Spinal cord (tissue), 10 donors: ENCODE data around the gene MRPL50. TPM values are rescaled to one million over a fixed set of nuclear protein-coding genes. Genes with fewer than 3 reads are reported as not detected.

ENCODE experiments used
- DNase-seq, 6 donors: peaks; one replicate each; pipeline versions ENCODE4 v3.0.0 to v3.0.0-alpha.2; 2013 to 2015; ENCODE audit warnings: low spot score in 6 of 6, low read depth in 4 of 6
- H3K27ac ChIP-seq: one replicate; pipeline ENCODE4 v1.5.1; 2013; ENCODE audit warnings: low read depth, low read length, control low read depth
- H3K27me3 ChIP-seq: one replicate; pipeline ENCODE4 v1.6.1; 2013; ENCODE audit warnings: low read length; ENCODE audit not compliant: control insufficient read depth, insufficient read depth
- H3K36me3 ChIP-seq: one replicate; pipeline ENCODE4 v1.6.1; 2013; ENCODE audit warnings: low read length; ENCODE audit not compliant: control insufficient read depth, insufficient read depth
- H3K4me1 ChIP-seq: one replicate; pipeline ENCODE4 v1.6.1; 2013; ENCODE audit warnings: low read length; ENCODE audit not compliant: control insufficient read depth, insufficient read depth
- H3K4me3 ChIP-seq: one replicate; pipeline ENCODE4 v1.5.1; 2013; ENCODE audit warnings: low read depth, low read length, control low read depth
- H3K9me3 ChIP-seq: one replicate; pipeline ENCODE4 v1.6.1; 2013; ENCODE audit warnings: low read length; ENCODE audit not compliant: control insufficient read depth, insufficient read depth
- WGBS: methylation state at CpG from one replicate; pipeline ENCODE4 v1.1.5; 2013; ENCODE audit warnings: missing lambda C conversion rate; ENCODE audit not compliant: insufficient coverage; 5-methylcytosine and 5-hydroxymethylcytosine counted together
- polyA plus RNA-seq, 2 donors: library from polyadenylated mRNA; unstranded; fragments of 120-200 nt; gene quantifications; one replicate each; pipeline ENCODE4 v1.2.1, GENCODE V29; 2013; ENCODE audit not compliant: insufficient read length in 2 of 2
- total RNA-seq, 2 donors: library from RNA; depleted of rRNA in 1 of 2; stranded (reverse); fragments of 120-200 nt in 1 of 2; fragments of >200 nt in 1 of 2; gene quantifications; one replicate each; pipeline versions ENCODE4 v1.2.3 to v1.2.4, GENCODE V29; 2013 to 2014
- donor health status: healthy.

The MRPL50 gene
- total and polyA plus RNA-seq, 4 donors: 20.2 to 40.6 (median 24.8) TPM

GRCh38 chr9:101354143-101354764, 44.2 kb downstream of the MRPL50 start:
- Histone ChIP-seq H3K27me3 (no peaks in the 10 kb centered on the region), H3K4me3 (no peak overlapping the region), H3K36me3 (no peaks in the 10 kb centered on the region), H3K4me1 (no peaks in the 10 kb centered on the region), H3K27ac (no peak overlapping the region), H3K9me3 (no peaks in the 10 kb centered on the region)
- 91% methylated on average over 3 of the region's 5 CpGs for WGBS
- DNase-seq: no peak

GRCh38 chr9:101353683-101354082, 44.7 kb downstream of the MRPL50 start:
- Histone ChIP-seq H3K27me3 (no peaks in the 10 kb centered on the region), H3K4me1 (no peaks in the 10 kb centered on the region), H3K4me3 (no peak overlapping the region), H3K27ac (no peak overlapping the region), H3K9me3 (no peaks in the 10 kb centered on the region), H3K36me3 (no peaks in the 10 kb centered on the region)
- DNase-seq: no peak
- 100% methylated on average over 2 of the region's 2 CpGs for WGBS

GRCh38 chr9:101352892-101353463, 45.4 kb downstream of the MRPL50 start:
- WGBS: 90% methylated on average over 5 of the region's 6 CpGs
- Histone ChIP-seq H3K27me3 (no peaks in the 10 kb centered on the region), H3K9me3 (no peaks in the 10 kb centered on the region), H3K4me3 (no peak overlapping the region), H3K27ac (no peak overlapping the region), H3K36me3 (no peaks in the 10 kb centered on the region), H3K4me1 (no peaks in the 10 kb centered on the region)
- no peak for DNase-seq

- no CpG with 5 or more reads among the region's 1 CpG for WGBS
- no peak overlapping the region for H3K4me3 ChIP-seq
- DNase-seq: no peak
- no peaks in the 10 kb centered on the region for H3K4me1 ChIP-seq
- no peaks in the 10 kb centered on the region for H3K9me3 ChIP-seq
- H3K27me3 ChIP-seq: no peaks in the 10 kb centered on the region
- no peak overlapping the region for H3K27ac ChIP-seq
- H3K36me3 ChIP-seq: no peaks in the 10 kb centered on the region
Observed at GRCh38 chr9:101350285-101350684, 48.1 kb downstream of the MRPL50 start.

GRCh38 chr9:101342595-101342994, 55.8 kb downstream of the MRPL50 start:
- no peaks in the 10 kb centered on the region for H3K36me3 ChIP-seq
- WGBS: no CpG with 5 or more reads among the region's 1 CpG
- no peak for DNase-seq
- no peak overlapping the region for H3K27ac ChIP-seq
- H3K27me3 ChIP-seq: no peaks in the 10 kb centered on the region
- no peaks in the 10 kb centered on the region for H3K9me3 ChIP-seq
- no peaks in the 10 kb centered on the region for H3K4me1 ChIP-seq
- no peak overlapping the region for H3K4me3 ChIP-seq

- Histone ChIP-seq H3K4me3 (no peak overlapping the region), H3K27me3 (no peaks in the 10 kb centered on the region), H3K36me3 (no peaks in the 10 kb centered on the region), H3K4me1 (no peaks in the 10 kb centered on the region), H3K27ac (no peak overlapping the region), H3K9me3 (no peaks in the 10 kb centered on the region)
- DNase-seq: no peak
Observed at GRCh38 chr9:101341958-101342357, 56.5 kb downstream of the MRPL50 start.

Other genes with a start within 250 kb of the MRPL50 start
- under 1 TPM; 0.22 to 0.40 TPM for gene BAAT, start 13.6 kb downstream of the MRPL50 start, total RNA-seq
- under 1 TPM; 0.33 to 0.48 TPM for gene BAAT, start 13.6 kb downstream of the MRPL50 start, polyA plus RNA-seq
- gene ZNF189, start 233 bp upstream of the MRPL50 start, total RNA-seq: 10 to 100 TPM; 43.4 to 50.0 TPM
- gene ZNF189, start 233 bp upstream of the MRPL50 start, polyA plus RNA-seq: 10 to 100 TPM; 26.2 to 31.7 TPM
- under 1 TPM; 0.40 to 0.83 TPM for gene ALDOB, start 37.2 kb upstream of the MRPL50 start, total RNA-seq
- 1 to 10 TPM; 2.8 to 5.8 TPM for gene ALDOB, start 37.2 kb upstream of the MRPL50 start, polyA plus RNA-seq
- gene RNF20, start 135.2 kb upstream of the MRPL50 start, total RNA-seq: 10 to 100 TPM; 38.6 to 39.9 TPM
- gene RNF20, start 135.2 kb upstream of the MRPL50 start, polyA plus RNA-seq: 10 to 100 TPM; 43.2 to 53.7 TPM
- under 1 TPM; 0.59 to 0.61 TPM for gene PPP3R2, start 196.4 kb upstream of the MRPL50 start, total RNA-seq
- gene PPP3R2, start 196.4 kb upstream of the MRPL50 start, polyA plus RNA-seq: under 1 TPM; 0.17 to 0.55 TPM